Liver (tissue), 9 donors: ENCODE results near the gene GRIN1. TPM values are rescaled to one million over a fixed set of nuclear protein-coding genes. Genes with fewer than 3 reads are reported as not detected.

ENCODE experiments used
- DNase-seq: peaks from one replicate; pipeline ENCODE4 v3.0.0-alpha.2; 2017; ENCODE audit warnings: low spot score
- H3K27ac ChIP-seq, 2 donors: one replicate each; pipeline ENCODE4 v1.7.0; 2013; ENCODE audit warnings: inconsistent platforms in 2 of 2, low read length in 2 of 2, control low read depth in 1 of 2, low read depth in 1 of 2, mild to moderate bottlenecking in 1 of 2
- H3K27me3 ChIP-seq, 4 donors: one replicate each; pipeline versions ENCODE4 v1.6.1 to v1.7.0; 2013; ENCODE audit warnings: low read length in 3 of 4, inconsistent platforms in 1 of 4, mild to moderate bottlenecking in 1 of 4, moderate library complexity in 1 of 4; ENCODE audit not compliant: control insufficient read depth in 4 of 4, insufficient read depth in 4 of 4
- H3K36me3 ChIP-seq, 4 donors: one replicate each; pipeline versions ENCODE4 v1.6.1 to v1.7.0; 2013; ENCODE audit warnings: low read length in 3 of 4, mild to moderate bottlenecking in 3 of 4, low read depth in 1 of 4, moderate library complexity in 1 of 4; ENCODE audit not compliant: control insufficient read depth in 4 of 4, insufficient read depth in 3 of 4
- H3K4me1 ChIP-seq, 4 donors: one replicate each; pipeline versions ENCODE4 v1.6.1 to v1.7.0; 2013; ENCODE audit warnings: low read length in 3 of 4, mild to moderate bottlenecking in 3 of 4, moderate library complexity in 1 of 4; ENCODE audit not compliant: control insufficient read depth in 4 of 4, insufficient read depth in 4 of 4
- H3K4me3 ChIP-seq, 3 donors: one replicate each; pipeline versions ENCODE4 v1.6.1 to v1.7.0; 2013; ENCODE audit warnings: low read length in 3 of 3, control low read depth in 1 of 3, low read depth in 1 of 3, mild to moderate bottlenecking in 1 of 3
- H3K9ac ChIP-seq, 2 donors: one replicate each; pipeline ENCODE4 v1.7.0; 2013; ENCODE audit warnings: low read length in 2 of 2, mild to moderate bottlenecking in 2 of 2, moderate library complexity in 2 of 2, control low read depth in 1 of 2, low read depth in 1 of 2
- H3K9me3 ChIP-seq, 4 donors: one replicate each; pipeline versions ENCODE4 v1.6.1 to v1.7.0; 2013; ENCODE audit warnings: low read length in 3 of 4; ENCODE audit not compliant: control insufficient read depth in 4 of 4
- ATF3 ChIP-seq: IDR thresholded peaks from 2 replicates; pipeline ENCODE4 v1.6.1; 2016; ENCODE audit warnings: antibody characterized with exemption
- CTCF ChIP-seq: fragments of 150-350 bp; IDR thresholded peaks from 2 replicates; pipeline ENCODE4 v1.5.1; 2017; ENCODE audit warnings: improper control_type of control experiment, low read depth, low read length; ENCODE audit not compliant: missing input control
- EGR1 ChIP-seq, 2 donors: IDR thresholded peaks; 2 replicates each; pipeline ENCODE4 v1.6.1; 2016 to 2018; ENCODE audit warnings: antibody characterized with exemption in 2 of 2, low read depth in 2 of 2
- FOXA1 ChIP-seq: IDR thresholded peaks from 2 replicates; pipeline ENCODE4 v1.6.1; 2016; ENCODE audit warnings: antibody characterized with exemption
- FOXA2 ChIP-seq: IDR thresholded peaks from 2 replicates; pipeline ENCODE4 v1.6.1; 2016; ENCODE audit warnings: antibody characterized with exemption
- GABPA ChIP-seq, 2 donors: IDR thresholded peaks in 1 of 2; conservative IDR thresholded peaks in 1 of 2; 2 replicates each; pipeline ENCODE4 v1.6.1; 2016; ENCODE audit warnings: antibody characterized with exemption in 2 of 2, mild to moderate bottlenecking in 1 of 2, moderate library complexity in 1 of 2
- HNF4G ChIP-seq: IDR thresholded peaks from 2 replicates; pipeline ENCODE4 v1.6.1; 2016; ENCODE audit warnings: antibody characterized with exemption
- JUND ChIP-seq, 2 donors: IDR thresholded peaks; 2 replicates each; pipeline ENCODE4 v1.6.1; 2016; ENCODE audit warnings: antibody characterized with exemption in 2 of 2
- NR2F2 ChIP-seq: IDR thresholded peaks from 2 replicates; pipeline ENCODE4 v1.6.1; 2016; ENCODE audit warnings: antibody characterized with exemption
- REST ChIP-seq: IDR thresholded peaks from 2 replicates; pipeline ENCODE4 v1.6.1; 2016; ENCODE audit warnings: antibody characterized with exemption, mild to moderate bottlenecking
- RXRA ChIP-seq, 2 donors: IDR thresholded peaks; 2 replicates each; pipeline ENCODE4 v1.6.1; 2017 to 2018; ENCODE audit warnings: antibody characterized with exemption in 2 of 2, mild to moderate bottlenecking in 1 of 2
- SP1 ChIP-seq: IDR thresholded peaks from 2 replicates; pipeline ENCODE4 v1.6.1; 2018; ENCODE audit warnings: antibody characterized with exemption, mild to moderate bottlenecking
- TAF1 ChIP-seq: conservative IDR thresholded peaks from 2 replicates; pipeline ENCODE4 v1.6.1; 2016; ENCODE audit warnings: antibody characterized with exemption, mild to moderate bottlenecking
- YY1 ChIP-seq: IDR thresholded peaks from 2 replicates; pipeline ENCODE4 v1.6.1; 2016; ENCODE audit warnings: antibody characterized with exemption, mild to moderate bottlenecking
- ZBTB33 ChIP-seq: IDR thresholded peaks from 2 replicates; pipeline ENCODE4 v1.6.1; 2016; ENCODE audit warnings: antibody characterized with exemption
- WGBS: extraction: QIAGEN DNeasy Blood & Tissue Kit; methylation state at CpG from one replicate; pipeline ENCODE4 v1.1.7; 2013; 5-methylcytosine and 5-hydroxymethylcytosine counted together
- polyA plus RNA-seq, 2 donors: library from polyadenylated mRNA; stranded (reverse) in 1 of 2; unstranded in 1 of 2; fragments of 200-250 nt in 1 of 2; fragments of >200 nt in 1 of 2; fragmentation: Nextera tagmentation in 1 of 2; extraction: Ambion mirVana in 1 of 2; gene quantifications; one replicate each; pipeline versions ENCODE4 v1.2.1 to v1.2.3, GENCODE V29; 2013 to 2015
- total RNA-seq, 2 donors: library from RNA; depleted of rRNA; stranded (reverse); fragments of >200 nt; gene quantifications; one replicate each; pipeline ENCODE4 v1.2.3, GENCODE V29; 2014
- donor health status: healthy.
- donor health status: healthy.
- donor health status: healthy.
- donor health status: healthy.
- donor health status: healthy.

Gene GRIN1
- total and polyA plus RNA-seq, 4 donors = 0.05 TPM; not detected in 3

- DNase-seq = no peak
- H3K4me3 ChIP-seq = no peak overlapping the region
- no peak overlapping the region for H3K27ac ChIP-seq
- no peak overlapping the region for H3K9ac ChIP-seq
- H3K9me3 ChIP-seq = no peaks in the 10 kb centered on the region
- H3K27me3 ChIP-seq = no peaks in the 10 kb centered on the region
- TF ChIP-seq YY1 = no peak
- TF ChIP-seq TAF1 = no peak
- TF ChIP-seq HNF4G = no peak
- no peak for TF ChIP-seq NR2F2
- TF ChIP-seq FOXA2 = no peak
- no peak for TF ChIP-seq ZBTB33
- no peak for TF ChIP-seq ATF3
- TF ChIP-seq RXRA (IDR thresholded peaks at IDR 0.05) = no peak
- no peak for TF ChIP-seq EGR1 (IDR thresholded peaks at IDR 0.05; ENCODE audit: low read depth in 2 of 2)
- TF ChIP-seq JUND (IDR thresholded peaks at IDR 0.05) = no peak
- no peak for TF ChIP-seq REST
- TF ChIP-seq FOXA1 = no peak
- peaks cover 4 to 7% (median 5%) of the 10 kb centered on the region in 4 donors for H3K4me1 ChIP-seq
- 76% methylated on average over 21 of the region's 21 CpGs for WGBS
- peaks cover 0 to 6% (median 1%) of the 10 kb centered on the region in 4 donors for H3K36me3 ChIP-seq
Measured at GRCh38 chr9:137115394-137116026, 23.4 kb upstream of the GRIN1 start.

- WGBS = 63% methylated on average over 6 of the region's 6 CpGs
- H3K36me3 ChIP-seq = peaks cover 0 to 6% (median 1%) of the 10 kb centered on the region in 4 donors
- H3K4me3 ChIP-seq = no peak overlapping the region
- H3K9me3 ChIP-seq = no peaks in the 10 kb centered on the region
- no peak overlapping the region for H3K9ac ChIP-seq
- no peaks in the 10 kb centered on the region for H3K27me3 ChIP-seq
- no peak overlapping the region for H3K27ac ChIP-seq
- peaks cover 4 to 7% (median 5%) of the 10 kb centered on the region in 4 donors for H3K4me1 ChIP-seq
- DNase-seq = no peak
- TF ChIP-seq JUND (IDR thresholded peaks at IDR 0.05) (no peak), GABPA (IDR thresholded peaks at IDR 0.05 in 1 of 2, conservative IDR thresholded peaks at IDR 0.05 in 1 of 2) (no peak), ZBTB33 (no peak), ATF3 (no peak), FOXA2 (no peak), CTCF (no peak), HNF4G (no peak), REST (no peak), EGR1 (IDR thresholded peaks at IDR 0.05; ENCODE audit: low read depth in 2 of 2) (no peak), TAF1 (no peak), NR2F2 (no peak), SP1 (no peak), FOXA1 (no peak), YY1 (no peak)
Measured at GRCh38 chr9:137116027-137116507, 22.9 kb upstream of the GRIN1 start.
